G401 (cell line): ENCODE data around the gene PRR5L. TPM values are rescaled to one million over a fixed set of nuclear protein-coding genes. Genes with fewer than 3 reads are reported as not detected.
"Not testable (repeated sequence)": the region's sequence is repeated elsewhere in the genome, so short reads cannot be mapped to it uniquely, and the experiment has no call there.

Experiments used
- DNase-seq: peaks from one replicate; pipeline ENCODE4 v3.0.0-alpha.2; 2015; ENCODE audit warnings: low spot score
- in situ Hi-C: cut with HindIII; loops from 2 replicates; pipeline ENCODE4 v1.10.0; 2016; ENCODE audit warnings: low sequenced_read_pairs, mixed read lengths
- total RNA-seq: library from RNA; depleted of rRNA; stranded (reverse); fragments of >200 nt; shearing (Covaris generic); gene quantifications from 2 replicates; pipeline ENCODE4 v1.2.3, GENCODE V29; 2014

PRR5L gene
- total RNA-seq, 1 experiment from 2014 or later = not detected

DNA sequence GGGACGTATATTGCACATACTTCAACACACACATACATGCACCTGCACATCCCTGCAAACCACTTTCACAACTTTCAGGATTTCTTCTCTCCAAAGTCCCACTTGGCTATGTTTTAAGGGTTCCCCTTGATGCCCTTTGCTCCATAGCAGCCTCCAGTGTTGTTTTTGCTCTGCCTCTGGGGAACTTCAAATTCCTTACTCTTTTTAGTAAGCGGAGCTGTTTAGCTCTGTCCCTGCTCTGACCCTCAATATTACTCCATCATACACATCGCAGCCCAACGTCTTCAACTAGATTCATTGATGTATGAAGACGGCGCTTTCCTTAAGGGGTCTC is 18.3 kb downstream of the PRR5L start:
- DNase-seq = no peak
- in situ Hi-C loops = no loop called here

DNA sequence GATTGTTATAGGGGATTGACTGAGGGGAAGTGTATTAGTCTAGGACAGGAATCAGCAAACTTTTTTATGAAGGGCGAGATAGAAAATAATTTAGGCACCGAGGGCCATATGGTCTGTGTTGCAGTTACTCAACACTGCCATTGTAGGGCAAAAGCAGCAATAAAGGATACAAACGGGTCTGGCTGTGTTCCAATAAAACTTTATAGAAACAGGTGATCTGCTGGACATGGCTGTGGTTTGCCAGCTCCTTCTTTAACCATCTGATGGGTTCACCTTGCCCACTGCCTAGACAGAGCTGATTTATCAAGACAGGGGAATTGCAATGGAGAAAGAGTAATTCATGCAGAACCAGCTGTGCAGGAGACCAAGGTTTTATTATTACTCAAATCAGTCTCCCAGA is 20.0 kb downstream of the PRR5L start:
- no peak for DNase-seq
- in situ Hi-C loops = no loop called here

DNA sequence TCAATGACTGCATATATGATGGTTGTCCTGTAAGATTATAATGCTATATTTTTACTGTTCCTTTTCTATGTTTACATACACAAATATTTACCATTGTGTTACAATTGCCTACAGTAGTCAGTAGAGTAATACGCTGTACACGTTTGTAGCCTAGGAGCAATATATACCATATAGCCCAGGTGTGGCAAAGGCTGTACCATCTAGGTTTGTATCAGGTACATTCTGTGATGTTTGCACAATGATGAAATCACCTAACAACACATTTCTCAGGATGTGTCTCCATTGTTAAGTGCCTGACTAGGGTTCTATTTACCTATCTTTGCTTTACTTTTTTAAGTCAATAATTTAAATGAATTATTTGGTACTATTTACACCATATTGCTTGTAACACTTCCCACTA is 21.9 kb downstream of the PRR5L start:
- no peak for DNase-seq
- in situ Hi-C loops = no loop called here

DNA sequence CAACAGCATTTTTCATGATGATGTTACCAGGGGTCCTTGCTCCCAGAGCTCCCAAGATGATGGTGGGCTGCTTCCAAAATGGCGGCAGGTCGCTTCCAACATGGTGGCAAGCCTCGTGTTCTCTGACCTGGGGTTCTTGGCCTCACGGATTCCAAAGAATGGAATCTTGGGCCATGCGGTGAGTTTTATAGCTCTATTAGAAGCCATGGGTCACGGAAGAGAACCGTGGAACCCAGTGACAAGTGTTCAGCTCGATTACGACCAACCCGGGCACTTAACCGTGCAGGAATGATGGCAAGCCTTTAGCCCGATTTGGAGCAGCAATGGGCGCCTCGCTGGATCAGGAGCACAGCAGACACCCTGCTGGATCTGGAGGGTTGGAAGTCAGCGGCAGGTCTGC is 28.9 kb downstream of the PRR5L start:
- DNase-seq, in situ Hi-C loops: not testable (repeated sequence)

DNA sequence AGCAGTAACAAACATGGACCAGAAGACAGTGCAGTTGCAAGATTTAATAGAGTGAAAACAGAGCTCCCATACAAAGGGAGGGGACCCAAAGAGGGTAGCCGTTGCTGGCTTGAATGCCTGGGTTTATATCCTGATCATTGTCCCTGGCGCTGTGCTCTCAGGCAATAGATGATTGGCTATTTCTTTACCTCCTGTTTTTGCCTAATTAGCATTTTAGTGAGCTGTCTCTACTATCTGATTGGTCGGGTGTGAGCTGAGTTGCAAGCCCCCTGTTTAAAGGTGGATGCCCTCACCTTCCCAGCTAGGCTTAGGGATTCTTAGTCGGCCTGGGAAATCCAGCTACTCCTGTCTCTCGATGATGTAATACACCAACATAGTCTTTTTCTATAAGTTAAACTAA is 29.3 kb downstream of the PRR5L start:
- in situ Hi-C loops, DNase-seq: not testable (repeated sequence)

DNA sequence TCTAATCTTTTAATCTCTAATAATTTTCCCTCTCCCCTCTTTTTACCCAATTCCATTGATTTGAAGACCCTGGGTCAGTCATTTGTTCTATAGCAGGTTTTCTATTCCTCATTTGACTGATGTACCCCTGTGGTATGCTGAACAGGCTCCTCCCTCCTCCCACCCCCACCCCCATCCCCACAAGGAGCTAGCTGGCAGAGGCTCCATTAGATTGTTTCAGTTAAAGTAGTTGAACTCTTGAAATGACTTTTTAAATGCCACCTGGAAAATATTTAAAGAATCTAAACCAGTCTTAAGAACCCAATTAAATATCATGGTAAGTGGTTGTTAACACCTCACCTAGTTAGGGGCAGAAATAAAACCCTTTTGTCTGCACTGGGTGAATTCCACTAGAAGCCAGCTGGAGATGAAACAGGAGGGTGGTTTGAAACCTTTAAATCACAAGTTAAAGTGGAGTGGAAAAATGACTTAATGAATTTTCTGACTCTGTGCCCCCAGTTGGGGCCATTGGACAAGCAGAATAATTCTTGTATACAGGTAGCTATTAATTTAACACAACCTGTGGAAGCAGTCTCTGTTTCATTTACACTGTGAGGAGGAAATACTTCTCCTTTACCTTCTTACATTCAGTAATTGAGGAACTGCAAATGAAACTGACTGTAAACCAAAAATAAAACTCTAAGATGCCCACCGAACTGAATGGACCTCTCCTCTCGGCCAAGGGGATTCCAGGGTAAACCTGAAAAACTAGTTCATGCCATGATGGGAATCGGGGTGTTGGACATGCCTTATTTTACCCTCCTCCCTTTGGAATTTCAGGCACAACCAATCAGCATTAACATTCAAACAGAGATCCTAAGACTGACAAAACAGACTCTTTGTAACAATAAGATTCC is 30.7 kb downstream of the PRR5L start:
- in situ Hi-C loops = no loop called here
- no peak for DNase-seq

DNA sequence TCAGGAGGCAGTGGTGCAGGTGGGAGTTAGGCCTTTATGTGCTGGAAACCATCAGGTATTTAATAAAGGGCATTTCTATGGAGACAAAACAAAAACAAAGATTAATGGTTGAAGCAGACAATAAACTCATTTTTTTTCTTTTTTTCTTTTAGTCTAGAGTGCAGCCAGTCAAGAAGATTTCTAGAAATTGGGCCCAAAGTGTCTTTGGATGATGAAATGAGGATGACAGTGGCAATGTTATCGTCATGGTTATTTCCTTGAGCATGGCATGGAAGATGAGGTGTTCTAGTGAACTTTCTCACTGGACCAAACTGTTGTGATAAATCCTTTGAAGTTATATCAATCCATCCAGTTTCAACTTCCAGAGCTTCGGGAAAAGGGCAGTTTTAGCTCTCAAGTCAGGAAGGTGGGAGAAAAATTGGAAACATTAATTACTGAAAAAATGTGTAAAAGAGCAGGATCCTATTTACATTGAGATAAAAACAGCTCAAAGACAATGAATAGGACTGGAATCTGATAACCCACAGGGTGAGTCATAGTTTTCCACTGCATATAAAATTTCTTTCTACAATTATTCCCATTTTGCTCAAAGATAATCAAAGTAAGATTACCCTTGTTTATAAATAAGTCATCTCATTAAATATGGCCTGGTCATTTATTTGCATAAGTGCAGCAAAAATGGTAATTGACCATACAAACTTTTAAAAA is 33.0 kb downstream of the PRR5L start:
- in situ Hi-C loops = no loop called here
- no peak for DNase-seq

DNA sequence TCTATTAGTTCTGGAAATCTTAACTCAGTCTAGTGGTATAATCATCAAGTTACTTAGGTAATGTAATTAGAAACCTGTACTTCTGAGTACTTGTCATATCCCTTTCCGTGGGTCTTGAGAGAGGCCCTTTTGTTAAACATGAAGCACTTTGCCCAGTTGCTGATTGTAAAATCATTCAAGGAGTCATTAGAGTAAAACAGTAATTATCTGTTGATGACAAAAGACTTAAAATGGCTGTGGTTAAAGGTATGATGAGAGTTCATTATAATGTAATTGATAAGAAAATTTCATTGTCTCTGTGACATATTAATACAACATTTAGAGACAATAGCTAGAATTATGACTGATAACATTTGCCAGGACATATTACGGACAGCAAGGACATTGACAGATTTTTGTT is 34.3 kb downstream of the PRR5L start:
- in situ Hi-C loops = no loop called here
- DNase-seq = no peak

DNA sequence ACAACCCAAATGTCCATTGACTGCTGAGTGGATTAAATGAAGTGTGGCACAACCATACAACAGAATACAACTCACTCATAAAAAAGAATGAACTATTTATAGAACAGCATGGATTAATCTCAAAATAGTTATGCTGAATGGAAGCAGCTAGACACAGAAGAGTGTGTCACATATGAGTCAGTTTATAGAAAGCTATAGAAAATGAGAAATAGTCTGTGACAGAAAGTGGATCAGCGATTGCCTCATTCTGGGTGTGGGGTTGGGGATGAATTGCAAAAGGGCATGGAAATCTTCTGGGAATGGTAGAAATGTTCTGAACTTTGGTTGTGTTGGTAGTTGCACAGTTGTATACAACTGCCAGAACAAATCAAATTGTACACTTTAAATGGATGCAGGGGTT is 37.4 kb downstream of the PRR5L start:
- in situ Hi-C loops = no loop called here
- DNase-seq = no peak

DNA sequence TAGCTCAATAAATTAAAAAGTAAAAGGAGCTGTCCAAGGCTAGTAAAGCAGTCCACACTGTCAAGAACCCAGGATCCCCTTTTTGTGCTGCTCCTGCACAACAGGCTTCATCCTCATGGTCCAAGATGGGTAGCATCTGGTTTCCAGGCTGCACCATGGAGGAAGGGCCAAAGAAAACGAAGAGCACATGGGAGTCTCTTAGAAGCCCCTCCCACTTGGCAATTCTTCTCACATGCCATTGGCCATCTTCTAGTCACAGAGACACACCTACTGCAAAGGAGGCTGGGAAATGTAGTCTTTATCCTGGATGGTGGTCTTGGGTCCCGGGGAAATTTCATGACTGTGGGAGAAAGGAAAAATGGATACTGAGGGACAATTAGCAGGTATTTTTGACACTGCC is 37.8 kb downstream of the PRR5L start:
- in situ Hi-C loops = no loop called here
- peak; percentile 8 for DNase-seq

DNA sequence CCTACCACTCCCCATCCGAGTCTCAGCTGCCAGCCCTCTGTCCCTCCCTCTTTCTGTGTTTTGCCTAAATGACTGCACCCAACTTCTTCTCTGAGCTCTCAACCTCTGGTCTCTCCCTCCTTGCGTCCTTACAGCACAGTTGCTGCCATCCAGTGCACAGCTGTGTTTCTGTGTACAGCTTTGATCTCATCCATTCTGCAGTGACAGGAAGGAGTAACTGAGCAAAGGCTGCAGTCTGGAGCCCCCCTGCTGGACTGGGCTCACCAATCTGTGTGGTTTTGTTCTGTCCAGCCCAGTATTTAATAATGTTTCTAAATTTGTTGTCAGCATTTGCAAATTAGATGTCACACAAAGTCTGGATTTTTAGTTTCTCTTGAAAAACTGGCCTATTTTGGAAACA is 43.8 kb downstream of the PRR5L start:
- no peak for DNase-seq
- in situ Hi-C loops = no loop called here

DNA sequence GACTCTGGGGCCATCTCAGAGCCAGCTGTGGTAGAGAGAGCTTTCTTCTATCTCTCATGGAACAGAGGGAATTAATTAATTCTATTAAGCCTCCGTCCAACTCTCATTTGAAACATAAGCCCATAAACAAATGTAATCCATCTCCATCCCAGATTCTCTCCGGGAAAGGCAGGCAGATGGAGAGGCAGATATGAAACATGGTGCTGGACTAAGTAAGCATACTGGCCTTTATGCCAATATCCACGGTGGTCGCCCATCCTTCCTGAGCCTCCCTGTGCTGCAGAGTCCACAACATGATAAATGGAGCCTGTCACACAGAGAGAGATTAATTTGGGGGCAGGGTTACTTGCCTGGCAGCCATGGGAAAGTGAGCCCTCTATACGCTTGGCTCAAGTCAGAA is 44.8 kb downstream of the PRR5L start:
- in situ Hi-C loops = no loop called here
- no peak for DNase-seq

DNA sequence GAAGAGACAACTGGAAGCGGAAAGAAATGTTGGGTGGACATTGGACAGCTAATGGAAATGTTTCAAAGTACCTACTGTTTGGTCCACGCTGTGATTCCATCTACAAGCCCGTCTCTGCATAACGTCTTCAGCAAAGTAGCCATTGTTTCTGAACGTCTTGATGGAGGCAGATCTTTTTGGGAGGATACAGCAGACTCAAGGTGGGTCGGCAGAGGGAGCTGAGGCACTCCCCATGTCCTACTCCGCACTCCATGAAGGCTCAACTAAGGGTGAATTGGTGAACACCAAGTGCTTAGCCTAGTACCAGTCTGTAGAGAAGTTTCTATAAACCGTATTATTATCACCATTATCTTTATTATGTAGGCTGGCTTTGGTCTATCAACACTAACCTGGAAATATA is 45.8 kb downstream of the PRR5L start:
- no peak for DNase-seq
- in situ Hi-C loops = no loop called here

DNA sequence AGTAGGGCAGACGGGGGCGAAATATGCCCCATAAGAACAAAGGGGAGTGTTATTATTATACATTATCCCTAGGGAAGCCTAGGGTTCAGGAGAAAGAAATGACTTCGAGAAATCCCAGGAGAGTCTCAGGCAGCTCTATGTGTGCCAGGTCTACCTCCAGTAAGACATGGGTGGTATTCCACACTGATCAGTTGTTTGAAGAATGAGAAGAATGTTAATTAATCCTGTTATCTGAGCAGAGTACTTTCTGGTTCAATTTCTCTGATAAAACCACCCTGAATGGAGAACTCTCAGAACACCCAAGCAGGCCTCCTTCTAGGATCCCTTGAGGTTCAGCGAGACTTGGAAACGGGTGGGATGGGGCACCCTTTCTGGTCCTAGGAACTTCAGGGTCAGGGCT is 46.2 kb downstream of the PRR5L start:
- no peak for DNase-seq
- in situ Hi-C loops = no loop called here

DNA sequence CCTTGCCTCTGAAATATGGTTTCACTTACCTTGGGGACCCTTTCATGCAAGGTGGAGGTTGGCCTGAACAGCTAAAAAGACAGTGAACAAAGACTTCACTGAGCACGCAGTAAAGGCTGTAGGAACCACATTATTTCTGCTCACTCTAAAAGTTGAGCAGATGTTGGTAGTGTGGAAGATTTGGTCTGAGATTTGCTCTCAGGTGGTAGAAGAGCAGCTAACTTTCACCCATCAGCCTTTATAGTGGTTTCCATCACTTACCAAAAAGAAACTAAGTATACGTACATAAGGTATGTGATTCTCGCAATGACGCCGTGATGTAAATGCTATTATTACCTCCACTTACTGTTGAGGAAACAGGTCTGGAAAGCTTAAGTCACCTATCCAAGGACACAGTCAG is 47.3 kb downstream of the PRR5L start:
- in situ Hi-C loops = no loop called here
- no peak for DNase-seq

DNA sequence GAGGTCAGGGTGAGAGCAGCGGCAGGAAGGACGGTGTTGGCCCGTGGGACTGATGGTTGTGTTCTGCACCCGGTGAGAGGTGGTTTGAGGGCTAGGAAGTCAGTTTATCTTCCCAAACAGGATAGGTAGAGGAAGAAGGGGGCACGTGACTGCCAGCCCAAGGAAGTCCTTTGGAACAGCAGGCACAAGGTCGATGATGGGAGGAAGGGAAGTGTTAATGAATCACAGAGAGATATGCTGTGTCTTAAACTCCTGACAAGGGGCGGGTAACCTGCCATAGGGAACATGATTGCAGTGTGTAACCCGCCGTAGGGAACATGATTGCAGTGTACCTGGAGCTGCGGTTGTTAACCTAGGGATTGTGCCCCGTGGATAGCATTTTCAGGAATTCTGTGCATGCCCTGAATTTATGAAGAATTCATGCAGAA is 49.0 kb downstream of the PRR5L start:
- in situ Hi-C loops = no loop called here
- DNase-seq = no peak

DNA sequence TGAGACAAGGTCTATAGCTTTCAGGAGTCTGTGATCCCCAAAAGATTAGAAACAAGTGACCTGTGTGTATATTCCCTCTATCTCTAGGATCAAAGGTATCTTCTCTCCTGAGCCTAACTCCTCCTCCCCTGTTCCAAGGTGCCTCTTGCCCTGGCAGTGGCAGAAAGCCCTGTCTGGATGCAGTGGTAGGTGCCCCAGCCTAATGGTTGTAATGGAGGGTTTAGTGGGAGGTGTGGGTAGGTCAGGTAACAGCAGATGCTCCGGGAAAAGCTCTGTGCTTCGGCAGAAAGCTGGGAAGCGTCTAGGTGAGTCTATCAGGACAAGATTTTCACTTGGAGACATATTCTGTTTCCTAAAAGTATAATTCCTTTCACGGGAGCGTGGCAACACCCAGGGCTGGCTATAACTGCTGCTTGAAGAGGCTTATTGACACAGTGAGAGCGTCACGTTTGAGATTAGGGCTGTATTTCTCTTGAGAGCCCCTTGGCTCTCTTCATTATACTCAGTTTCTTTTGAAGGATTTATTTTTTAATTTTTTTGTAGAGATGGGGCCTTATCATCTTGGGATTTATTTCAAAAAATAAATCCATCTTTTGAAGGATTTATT is 49.5 kb downstream of the PRR5L start:
- no peak for DNase-seq
- in situ Hi-C loops = no loop called here

DNA sequence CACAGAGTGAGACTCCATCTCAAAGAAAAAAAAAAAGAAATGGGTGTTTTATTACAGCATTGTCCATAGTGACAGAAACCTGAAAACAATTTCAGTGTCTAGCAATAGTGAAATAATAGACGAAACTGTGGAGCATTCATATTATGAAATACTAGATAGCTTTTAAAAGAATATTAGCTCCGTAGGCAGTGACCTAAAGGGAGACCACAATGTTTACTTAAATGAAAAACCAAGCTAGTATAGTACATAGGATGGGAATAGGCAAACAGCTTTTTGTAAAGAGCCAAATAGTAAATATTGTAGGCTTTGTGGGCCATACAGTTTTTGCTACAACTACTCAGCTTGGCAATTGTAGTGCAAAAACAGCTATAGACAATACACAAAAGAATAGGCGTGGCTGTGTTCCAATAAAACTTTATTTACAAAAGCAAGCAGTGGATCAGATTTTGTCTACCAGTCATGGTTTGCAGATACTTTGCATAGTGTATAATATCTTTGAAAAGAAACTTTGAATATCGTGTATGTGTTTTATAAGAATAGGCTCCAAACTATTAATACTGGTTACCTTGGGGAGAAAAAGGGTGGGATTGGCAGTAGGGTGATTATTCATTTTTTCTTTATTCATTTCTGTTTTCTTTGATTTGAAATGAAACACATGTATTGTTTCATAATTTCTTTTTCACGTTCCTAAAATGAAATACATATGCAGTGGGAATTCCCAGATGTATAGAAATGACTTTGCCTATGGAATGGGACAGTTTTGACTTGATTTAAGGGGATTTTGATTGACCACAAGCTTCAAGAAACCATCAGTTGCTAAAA is 50.7 kb downstream of the PRR5L start:
- in situ Hi-C loops = no loop called here

DNA sequence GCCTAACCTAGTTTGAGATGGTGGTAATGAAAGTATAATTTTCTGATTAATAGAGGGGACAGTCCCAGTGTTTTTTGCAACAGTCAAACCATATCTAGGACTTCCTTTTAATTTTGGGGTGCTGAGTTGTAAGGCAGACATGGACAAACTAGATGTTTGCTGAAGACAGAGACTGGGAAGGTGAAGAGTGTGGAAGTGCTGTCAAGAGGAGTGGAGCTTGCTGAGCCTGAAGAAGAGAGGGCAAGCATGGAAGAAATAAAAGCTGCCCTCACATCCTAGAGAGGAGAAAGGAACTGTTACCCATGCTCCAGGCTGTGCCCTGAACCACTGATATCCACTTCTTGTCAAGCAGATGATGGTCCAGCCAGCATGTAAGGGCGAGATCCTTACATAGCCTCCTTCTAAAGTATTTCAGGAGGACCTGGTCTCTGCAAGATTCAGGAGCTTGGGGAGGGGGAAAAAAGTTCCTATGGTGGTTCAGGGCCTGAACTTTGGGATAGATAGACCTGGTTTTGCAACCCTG is 51.4 kb downstream of the PRR5L start:
- DNase-seq = no peak
- in situ Hi-C loops = no loop called here

More for the DNA sequence above, 50.7 kb downstream of the PRR5L start:
- no peak for DNase-seq
